C1 segment of cervical spinal cord (tissue), 14 donors: Measurements from ENCODE around the gene GIPR.
A peak's percentile ranks its signal among the peaks of the same experiment; 100 is the strongest.
"Not testable (repeated sequence)": the region's sequence is repeated elsewhere in the genome, so short reads cannot be mapped to it uniquely, and the experiment has no call there.

Experiments used
- DNase-seq, 14 donors: peaks; one replicate each; lab custom pipeline; 2025; lab: John Stamatoyannopoulos, UW

The GIPR gene, protein sequence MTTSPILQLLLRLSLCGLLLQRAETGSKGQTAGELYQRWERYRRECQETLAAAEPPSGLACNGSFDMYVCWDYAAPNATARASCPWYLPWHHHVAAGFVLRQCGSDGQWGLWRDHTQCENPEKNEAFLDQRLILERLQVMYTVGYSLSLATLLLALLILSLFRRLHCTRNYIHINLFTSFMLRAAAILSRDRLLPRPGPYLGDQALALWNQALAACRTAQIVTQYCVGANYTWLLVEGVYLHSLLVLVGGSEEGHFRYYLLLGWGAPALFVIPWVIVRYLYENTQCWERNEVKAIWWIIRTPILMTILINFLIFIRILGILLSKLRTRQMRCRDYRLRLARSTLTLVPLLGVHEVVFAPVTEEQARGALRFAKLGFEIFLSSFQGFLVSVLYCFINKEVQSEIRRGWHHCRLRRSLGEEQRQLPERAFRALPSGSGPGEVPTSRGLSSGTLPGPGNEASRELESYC

DNA sequence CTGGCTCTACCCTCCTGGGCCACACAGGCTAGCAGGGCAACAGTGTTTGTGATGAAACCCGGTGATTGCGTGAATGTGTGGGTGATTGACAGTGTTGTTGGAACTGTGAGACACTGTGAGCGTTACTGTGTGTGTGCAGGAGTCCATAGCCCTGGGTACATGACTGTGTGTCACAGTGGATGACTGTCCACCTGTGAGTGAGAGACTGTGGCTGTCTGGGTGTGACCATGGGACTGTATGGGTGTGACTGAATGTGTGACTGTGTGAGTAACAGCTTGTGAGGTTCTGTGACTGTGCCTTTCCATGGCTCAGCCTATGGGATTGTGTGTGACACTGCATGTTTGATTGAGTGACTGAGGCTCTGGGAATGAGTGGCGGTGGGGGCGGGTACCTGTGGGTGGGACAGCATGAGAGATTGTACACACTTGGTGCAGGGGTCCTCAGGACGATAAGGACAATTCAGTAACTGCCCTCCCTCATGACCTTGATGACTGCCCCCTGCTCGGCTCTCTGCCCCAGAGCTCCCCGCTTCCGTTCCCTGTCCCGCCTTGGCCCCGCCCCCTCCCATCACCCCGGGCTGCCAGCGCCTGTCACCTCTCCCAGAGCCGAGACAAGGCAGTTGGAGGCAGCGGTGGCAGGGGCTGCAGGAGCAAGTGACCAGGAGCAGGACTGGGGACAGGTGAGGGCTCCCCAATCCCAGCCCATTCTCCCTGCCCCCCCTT, at the start of gene GIPR:
Gene GIPR, plus strand, starts transcription at position 602 of the 722 bp plus-strand sequence. CDS start 1,300 bp downstream, outside the sequence.
- DNase-seq = peak in 5 of 14 donors; percentile 7 to 37 (median 19)

DNA sequence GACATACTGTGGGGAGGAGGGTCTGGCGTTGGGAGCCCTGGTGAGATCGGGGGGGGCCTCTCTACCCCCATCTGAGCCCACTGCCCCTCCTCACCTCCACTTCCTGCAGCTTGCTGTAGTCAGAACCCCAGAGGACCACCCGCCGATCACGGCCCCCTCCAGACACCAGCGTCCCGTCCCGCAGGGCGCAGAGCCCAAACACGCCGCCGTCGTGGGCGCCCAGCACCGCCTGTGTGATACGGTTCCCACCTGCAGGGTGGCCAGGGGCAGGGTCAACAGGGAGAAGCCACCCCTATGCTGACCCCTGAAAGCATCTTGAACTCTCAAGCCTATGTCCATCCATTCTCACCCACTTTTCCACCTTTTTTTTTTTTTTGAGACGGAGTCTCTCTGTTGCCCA, 46.6 kb upstream of the GIPR start:
- DNase-seq = no peak

DNA sequence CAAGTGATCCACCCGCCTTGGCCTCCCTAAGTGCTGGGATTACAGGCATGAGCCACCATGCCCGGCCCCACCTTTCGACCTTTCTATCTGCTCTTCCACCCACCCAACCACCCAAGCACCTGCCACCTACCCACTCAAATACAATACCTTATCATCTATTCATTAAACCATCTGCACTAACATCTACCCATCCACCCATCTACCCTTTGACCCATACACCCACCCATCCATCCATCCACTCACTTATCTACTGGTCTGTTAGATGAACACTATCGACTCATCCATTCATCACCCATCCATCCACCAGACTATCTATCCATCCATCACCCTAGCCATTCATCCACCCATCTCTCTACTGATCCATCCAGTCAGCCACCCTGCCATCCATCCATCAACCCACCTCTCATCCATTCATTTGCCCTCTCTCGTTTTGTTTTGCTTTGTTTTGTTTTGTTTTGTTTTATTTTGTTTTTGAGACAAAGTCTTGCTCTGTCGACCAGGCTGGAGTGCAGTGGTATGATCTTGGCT, 46.0 kb upstream of the GIPR start:
- DNase-seq = no peak

DNA sequence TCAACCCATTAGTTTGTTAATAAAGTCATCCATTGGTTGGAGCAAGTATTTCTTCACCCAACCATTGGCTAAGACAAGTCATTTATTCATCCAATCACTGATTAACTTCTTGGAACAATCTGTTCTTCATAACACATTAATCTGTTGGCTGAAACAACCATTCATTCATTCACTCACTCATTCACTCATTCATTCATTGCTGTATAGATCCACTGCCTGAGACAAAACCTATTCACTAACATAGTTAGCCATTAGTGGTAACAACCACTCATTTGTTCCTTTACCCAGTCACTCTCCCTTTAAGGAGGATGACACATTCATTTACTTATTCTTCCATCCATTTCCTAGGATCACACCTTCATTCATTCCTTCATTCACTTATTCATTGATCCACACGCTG, 44.0 kb upstream of the GIPR start:
- DNase-seq = no peak

DNA sequence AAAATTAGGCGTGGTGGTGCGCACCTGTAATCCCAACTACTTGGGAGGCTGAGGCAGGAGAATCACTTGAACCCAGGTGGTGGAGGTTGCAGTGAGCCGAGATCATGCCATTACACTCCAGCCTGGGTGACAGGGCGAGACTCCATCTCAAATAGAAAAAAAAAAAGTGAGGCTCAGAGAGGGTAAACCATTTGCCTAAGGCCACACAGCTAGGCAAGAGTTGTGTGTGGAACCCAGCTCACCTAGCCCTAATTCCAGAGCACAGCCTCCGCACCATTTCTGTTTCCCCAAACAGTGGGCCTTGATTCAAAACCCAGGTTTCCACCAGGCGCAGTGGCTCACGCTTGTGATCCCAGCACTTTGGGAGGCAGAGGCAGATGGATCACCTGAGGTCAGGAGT, 39.8 kb upstream of the GIPR start:
- not testable (repeated sequence) for DNase-seq

DNA sequence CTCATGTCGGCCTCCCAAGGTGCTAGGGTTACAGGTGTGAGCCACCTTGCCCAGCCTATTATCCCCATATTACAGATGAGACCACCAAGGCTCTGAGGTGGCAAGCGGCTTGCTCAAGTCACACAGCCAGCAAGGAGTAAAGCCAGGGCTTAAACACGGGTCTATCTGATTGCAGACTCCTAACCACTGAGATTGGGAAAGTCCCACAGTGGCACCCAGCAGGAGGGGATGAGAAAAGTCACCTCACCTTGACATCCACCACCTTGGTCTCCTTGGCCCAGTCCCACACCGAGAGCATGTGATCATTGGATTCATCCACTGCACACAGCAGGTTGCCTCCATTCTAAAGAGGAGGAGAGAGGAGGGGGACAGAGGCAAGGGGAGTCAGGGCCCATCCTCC, 38.3 kb upstream of the GIPR start:
- no peak for DNase-seq

DNA sequence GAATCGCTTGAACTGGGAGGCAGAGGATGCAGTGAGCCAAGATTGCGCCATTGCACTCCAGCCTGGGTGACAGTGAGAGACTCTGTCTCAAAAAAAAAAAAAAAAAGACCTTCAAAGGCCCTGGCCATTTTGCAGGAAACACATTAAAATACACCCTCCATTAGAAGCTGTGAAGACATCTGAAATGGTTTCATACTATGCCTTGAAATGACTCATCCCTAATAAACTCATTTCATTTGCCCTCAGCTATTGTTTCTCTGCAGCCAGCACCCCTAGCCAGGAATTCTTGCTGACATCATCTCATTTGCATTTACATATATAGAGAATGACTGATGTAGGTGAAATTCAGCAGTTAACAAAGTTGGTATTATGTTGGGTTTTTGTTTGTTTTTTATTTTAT, 37.6 kb upstream of the GIPR start:
- no peak for DNase-seq

DNA sequence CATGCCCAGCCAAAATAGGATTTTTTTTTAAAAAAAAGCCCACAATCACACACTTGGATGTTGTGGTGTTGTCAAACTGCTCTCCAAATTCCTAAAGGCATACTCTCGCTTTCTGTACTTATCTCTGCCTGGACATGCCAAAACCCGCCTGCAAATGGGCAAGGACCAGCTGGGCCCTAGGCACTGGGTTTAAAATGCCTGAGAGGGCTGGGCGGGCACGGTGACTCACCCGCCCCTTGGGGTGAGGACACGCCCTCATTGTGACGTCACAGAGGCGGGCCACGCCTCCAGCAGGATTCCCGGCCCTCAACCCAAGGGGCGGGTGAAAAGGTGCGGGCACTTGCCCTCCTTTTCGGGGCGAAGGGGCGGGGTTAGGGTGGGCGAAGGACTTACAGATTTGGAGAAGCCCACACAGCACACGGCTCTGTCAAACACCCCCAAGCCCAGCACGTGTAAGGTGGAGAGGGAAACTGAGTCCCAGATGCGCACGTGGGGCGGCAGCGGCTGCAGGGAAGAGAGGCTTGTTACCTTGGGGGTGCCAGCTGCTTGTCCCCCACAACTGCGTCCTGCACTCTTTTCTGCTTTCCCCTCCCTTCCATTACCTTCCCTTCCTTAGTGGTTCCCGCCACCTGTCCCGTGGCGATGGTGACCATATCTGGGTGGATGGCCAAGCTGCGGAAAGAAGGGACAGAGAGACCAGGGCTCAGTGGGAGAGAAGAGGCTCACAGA, 35.4 kb upstream of the GIPR start:
- DNase-seq = peak in 3 of 14 donors; percentile 5 to 45 (median 14)

DNA sequence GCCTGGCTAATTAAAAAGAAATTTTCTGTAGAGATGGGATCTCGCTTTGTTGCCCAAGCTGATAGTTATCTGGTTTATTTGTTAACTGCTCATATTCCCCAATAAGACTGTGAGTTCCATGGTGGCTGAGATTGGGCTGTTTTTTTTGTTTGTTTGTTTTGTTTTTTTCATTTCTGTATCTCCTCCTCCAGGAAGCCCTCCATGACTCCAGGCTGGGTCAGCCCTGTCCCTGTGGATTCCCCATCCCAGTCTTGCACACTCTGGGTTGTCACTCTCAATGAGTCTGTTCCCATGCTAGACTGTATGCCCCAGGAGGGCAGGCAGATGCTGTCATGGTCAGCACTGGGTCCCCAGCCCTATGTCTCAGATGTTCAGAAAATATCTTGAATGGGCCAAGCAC, 31.7 kb upstream of the GIPR start:
- no peak for DNase-seq

DNA sequence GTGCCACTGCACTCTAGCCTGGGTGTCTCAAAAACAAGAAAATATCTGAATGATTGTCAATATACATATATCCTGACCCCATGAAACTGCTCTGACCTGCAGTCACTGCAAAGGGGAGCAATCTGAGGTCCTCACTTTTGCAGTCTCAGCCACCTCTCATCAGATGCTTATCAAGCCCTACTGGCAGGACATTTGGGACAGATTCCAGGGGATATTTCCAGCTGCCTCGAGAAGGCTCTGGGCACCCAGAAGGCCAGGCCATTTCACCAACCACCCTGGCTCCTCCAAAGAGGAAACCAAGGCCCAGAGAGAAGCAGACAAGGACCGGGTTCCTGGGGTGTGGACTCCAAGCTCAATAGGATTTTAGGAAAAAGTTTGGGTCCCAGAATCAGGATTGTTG, 31.1 kb upstream of the GIPR start:
- no peak for DNase-seq

DNA sequence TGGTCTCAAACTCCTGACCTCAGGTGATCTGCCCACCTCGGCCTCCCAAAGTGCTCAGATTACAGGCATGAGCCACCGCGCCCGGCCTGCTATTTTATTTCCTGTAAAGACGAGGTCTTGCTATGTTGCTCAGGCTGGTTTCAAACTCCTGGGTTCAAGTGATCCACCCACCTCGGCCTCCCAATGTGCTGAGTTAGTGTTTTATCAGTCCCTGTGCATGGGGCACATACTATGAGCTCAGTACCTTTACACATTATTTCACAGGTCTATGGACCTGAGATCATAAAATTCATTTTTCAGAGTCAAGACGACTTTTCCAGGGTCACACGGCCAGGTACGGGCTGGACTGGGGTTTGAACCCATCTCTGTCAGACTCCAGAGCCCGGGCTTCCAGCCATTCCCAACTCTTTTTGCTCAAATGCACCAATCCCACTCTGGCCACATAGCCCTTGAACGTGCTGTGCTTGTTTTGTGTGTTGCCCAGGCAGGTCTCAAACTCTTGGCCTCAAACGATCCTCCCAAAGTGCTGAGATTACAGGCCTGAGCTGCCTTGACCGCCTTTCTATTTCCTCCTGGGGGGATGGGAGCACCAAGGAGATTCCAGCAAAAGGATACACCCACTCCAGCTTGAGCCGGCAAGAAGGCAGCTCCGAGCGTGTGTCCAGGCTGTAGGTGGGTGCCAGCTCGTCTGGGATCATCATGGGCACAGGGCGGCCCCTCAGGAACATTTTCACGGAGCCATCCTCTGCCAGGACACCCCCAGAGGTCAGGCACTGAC, 29.9 kb upstream of the GIPR start:
- DNase-seq = no peak

DNA sequence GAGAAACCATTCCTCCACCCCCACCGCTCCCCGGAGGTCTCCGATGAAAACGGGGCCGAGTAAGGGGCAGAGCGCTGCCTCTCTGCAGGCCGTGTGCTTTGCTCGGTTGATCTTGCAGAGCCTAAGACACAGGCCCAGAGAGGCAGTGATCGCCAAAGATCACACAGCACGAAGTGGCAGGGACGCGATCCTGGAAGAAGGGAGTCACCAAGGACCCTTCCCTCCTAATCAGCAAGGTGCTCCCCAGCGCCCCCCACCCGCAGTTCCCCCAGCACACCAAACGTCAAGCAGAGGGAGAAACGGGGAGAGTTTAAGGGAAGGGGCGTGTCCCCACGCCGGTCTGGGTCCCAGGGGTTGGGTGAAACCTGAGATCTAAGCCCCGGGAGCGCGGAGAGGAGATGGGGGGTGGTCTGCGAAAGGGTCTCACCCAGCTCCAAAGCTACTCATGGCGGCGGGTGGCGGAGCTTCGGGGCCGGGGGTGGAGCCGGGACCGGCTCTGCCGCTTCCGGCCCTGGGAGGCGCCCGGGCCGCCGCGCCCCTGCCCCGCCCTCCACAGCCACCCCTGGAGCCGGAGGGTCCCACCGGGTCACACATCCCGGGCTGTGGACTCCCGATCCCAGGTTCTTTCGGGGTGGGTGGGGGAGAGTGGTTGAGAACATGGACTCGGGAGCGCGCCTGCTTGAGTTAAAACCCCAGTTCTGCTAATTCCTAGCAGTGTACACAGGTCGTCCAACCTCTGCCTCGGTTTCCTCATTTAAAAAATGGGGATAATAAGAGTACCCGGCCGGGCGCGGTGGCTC, 28.9 kb upstream of the GIPR start, which contains the start of gene EML2:
Gene EML2, minus strand, starts transcription at position 468 of the 800 bp plus-strand sequence. Its CDS starts 21 bp downstream, at position 447.
- no peak for DNase-seq

DNA sequence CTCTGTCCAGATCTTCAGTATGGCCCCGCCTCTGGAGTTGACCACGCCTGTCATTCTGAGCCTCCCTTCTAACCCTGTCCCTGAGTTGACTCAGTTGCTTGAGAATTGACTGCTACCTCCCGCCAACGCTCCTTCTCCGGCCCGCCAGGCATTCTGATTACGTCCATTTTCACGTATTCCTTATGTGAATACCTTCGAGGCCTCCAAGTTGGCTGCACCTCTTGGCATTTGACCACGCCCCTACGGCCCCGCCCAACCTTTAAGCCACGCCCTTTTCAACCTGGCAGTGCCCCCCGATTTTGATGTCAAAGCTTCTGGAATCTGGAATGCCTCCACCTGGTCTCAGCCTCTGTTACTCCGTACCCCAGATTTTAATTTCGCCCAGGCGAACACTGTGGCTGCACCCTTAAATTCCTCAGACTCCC, 27.2 kb upstream of the GIPR start:
- no peak for DNase-seq

DNA sequence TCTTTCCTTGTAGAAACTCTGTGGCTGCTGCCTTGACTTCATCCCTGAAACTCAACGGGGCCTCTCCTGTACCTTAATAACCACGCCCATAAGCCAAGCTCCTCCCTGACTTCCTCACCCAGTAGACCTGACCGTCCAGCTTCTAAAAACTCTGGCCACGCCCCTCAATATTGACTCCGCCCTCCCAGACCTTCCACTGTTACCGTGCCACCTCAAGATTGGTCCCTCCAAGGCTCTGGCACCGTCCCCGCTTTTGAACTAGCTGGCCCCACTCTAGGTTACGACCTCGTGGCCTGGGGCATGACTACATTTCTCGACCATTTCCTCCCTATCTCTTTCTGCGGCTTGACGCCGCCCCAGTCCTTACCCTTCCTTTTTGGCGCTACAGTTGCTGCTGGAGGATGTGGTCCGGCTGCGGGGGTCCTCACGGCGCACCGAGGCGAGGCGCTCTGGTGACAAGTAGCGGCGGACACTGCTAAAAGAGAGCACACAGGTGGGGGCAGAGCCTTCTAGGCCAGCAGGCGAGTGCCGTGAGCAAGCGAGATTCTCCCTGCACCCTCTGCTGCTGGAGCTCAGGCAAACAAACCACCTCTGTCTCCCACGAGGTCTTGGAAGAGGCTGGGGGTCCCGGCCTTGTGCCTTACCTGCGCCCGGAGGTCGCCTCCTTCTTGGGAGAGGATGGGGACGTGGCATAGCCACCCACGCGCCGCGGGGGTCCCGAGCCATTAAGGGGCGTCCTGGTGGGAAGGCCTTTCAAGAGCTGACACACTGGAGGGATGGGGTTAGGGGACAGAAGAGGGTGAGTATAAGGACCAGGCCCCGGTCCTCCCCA, 26.5 kb upstream of the GIPR start:
- DNase-seq = peak in 4 of 14 donors; percentile 4 to 25 (median 12)

DNA sequence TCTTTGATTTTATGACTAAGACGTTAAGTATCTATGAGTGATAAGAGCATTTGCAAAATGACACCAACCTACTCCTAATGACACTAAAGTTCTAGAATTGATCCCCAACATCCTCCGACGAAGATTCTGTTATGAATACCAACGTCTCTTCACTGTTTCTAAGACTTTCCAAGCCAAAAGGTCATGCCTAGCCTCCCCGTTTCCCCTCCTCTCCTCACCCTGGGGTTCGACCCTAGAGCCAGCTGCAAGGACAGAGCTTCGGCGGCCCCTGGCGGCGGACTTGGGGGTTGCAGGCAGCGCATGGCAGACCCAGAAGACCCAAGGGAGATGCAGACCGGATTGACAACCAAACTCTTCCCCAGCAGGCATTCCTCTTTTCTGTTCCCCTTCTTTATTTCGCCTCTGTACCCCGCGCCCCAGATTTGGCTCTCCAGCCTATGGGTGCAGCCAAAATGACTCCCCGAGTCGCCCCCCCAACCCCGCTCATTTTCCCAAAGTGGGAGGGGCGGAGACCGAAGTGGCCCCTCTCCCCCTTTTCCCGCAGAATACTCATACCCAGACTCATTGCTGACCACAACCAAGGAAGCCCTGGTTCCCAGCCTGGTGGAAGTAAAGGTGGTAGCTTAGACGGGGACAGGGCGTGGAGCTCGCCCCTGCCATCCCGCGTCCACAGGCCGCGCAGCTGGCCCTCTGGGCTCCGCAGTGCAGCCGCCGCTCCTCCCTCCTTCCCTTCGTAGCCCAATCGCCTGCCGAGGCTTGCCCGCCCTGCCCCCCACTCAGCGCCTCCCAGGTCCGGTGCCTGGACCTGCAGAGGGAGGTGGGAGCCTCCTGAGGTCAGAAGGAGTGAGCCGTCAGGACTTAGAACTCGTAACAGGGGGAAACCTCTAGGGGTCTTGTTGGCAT, 24.7 kb upstream of the GIPR start:
- DNase-seq = peak in 13 of 14 donors; percentile 36 to 90 (median 77)

DNA sequence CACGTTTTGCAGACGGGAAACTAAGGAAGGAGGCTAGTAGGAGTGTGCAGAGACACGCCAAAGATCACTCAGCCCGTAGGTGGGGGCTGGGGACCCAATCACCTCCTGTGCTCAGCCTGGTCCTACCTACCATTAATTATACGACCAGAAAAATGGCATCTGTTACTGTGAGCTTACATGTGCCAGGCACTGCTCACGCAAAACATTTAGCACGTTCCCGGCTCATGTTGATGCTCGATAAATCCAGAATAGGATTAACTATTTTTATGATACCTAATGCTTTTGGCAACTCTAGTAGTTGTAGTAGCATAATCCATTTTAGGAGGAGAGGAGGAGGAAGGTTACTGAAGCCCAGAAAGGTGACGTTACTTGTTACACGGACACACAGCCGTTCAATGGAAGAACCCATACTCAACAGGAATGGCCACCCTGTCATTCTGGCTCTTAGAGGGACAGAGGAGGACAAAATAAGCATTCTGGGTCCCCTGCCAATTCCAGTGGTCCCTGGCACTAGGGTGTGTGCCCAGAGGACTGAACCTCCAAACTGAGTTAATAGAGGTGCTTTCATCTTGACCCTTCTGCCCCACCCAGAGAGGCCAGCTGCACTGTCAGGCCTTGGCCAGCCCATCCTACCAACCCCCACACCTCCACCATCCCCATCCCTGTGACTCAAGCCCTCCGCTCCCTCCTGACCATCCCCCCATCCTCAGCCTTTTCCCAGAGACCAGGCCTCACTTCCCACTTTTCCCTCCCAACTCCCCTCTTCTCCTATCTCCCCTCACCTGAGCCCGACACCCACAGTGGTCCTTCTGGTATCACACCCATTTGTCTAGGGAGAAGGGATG, 23.9 kb upstream of the GIPR start:
- peak in 9 of 14 donors; percentile 12 to 60 (median 35) for DNase-seq

DNA sequence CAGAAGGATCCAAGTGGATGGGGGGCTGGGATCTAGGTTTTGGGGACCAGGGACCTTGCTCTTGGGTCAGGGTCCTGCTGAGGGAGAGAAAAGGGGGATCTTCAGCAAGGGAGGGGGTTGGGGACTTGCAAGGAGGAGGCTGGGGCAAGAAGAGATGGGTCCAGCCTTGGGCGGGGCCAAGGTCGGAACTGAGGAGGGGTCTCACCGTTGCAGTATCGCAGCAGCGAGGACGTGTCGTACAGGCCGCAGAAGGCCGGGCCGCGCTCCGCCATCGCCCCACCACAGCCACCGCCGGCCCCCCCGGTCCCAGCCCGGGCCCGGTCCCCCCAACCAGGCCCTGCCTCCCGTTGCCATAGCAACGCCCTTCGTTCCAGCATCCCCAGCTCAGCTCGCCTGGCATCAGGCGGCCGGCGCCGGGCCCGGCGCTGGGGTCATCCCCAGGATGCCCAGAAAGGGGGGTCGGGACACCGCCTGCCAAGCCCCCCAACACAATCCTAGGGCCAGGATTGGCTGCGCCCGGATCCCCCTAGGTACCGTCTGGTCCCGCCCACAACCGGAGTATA, 22.9 kb upstream of the GIPR start:
- peak in 9 of 14 donors; percentile 84 to 95 (median 92) for DNase-seq
